A673 (cell line): Measurements from ENCODE around the gene ORC1.

Experiments
- CTCF ChIP-seq: fragments of 300-800, 200-600 bp; sonication (generic); conservative IDR thresholded peaks from 2 replicates; pipeline ENCODE4 v1.5.1; 2017; ENCODE audit warnings: low read depth, mild to moderate bottlenecking, antibody characterized with exemption, low read length, moderate library complexity, mixed read lengths
- EZH2 ChIP-seq: fragments of 200-600 bp; sonication (generic); IDR thresholded peaks from 2 replicates; pipeline ENCODE4 v1.6.1; 2017; ENCODE audit warnings: borderline replicate concordance, low read depth, mild to moderate bottlenecking, mixed read lengths, antibody characterized with exemption, low read length; ENCODE audit not compliant: poor library complexity, severe bottlenecking

- TF ChIP-seq CTCF = no peak; the same call in 1 of the 2 replicates
- no peak for TF ChIP-seq EZH2
Measured at GRCh38 chr1:52365746-52366516, 38.3 kb downstream of the ORC1 start, which contains the start of gene CC2D1B.
